GM12878 (cell line): ENCODE data around the gene RYR2. TPM values are rescaled to one million over a fixed set of nuclear protein-coding genes. Genes with fewer than 3 reads are reported as not detected.

Source experiments
- ATAC-seq: fragments of 200-7000 bp; cut with Tn5 transposase; 3 replicates; pipeline ENCODE4 v1.9.1; 2020; ENCODE audit warnings: mild to moderate bottlenecking, moderate library complexity
- BruUV-seq: library from RNA; stranded (reverse); fragments of 400-500 nt; replicated peaks from 2 replicates; lab custom pipeline; 2021; lab: Mats Ljungman, UMichigan
- CTCF ChIA-PET: fragments of 300-600 bp; sonication (Branson Sonifier 250); formaldehyde crosslinking; extraction: SDS; loops from one replicate; lab custom pipeline; 2021; ENCODE audit warnings: inconsistent platforms; lab: Yijun Ruan, JAX
- POLR2A ChIA-PET: fragments of 350-600 bp; formaldehyde crosslinking; extraction: SDS; loops from one replicate; lab custom pipeline; 2021; ENCODE audit warnings: inconsistent platforms; lab: Charles Lee
- RAD21 ChIA-PET: fragments of 300-600 bp; sonication (Branson Sonifier 250); formaldehyde crosslinking; loops from one replicate; lab custom pipeline; 2023; ENCODE audit warnings: antibody characterized with exemption; ENCODE audit not compliant: unreplicated experiment; lab: Charles Lee
- SMC1A ChIA-PET: fragments of 300-600 bp; sonication (Branson Sonifier 250); formaldehyde crosslinking; loops from one replicate; lab custom pipeline; 2023; ENCODE audit not compliant: unreplicated experiment, uncharacterized antibody; lab: Charles Lee
- DNase-seq: peaks from one replicate; pipeline ENCODE4 v3.0.0-alpha.2; 2011; ENCODE audit warnings: low read depth, low spot score
- FAIRE-seq: peaks from 3 replicates; lab custom pipeline; 2011; peaks lifted over from hg19 to GRCh38; lab: Jason Lieb, UNC
- H2AFZ ChIP-seq: 2 replicates; pipeline ENCODE4 v1.6.0; 2011; ENCODE audit warnings: low read depth, low read length, control low read depth; ENCODE audit not compliant: control insufficient read depth
- H3K27ac ChIP-seq: 2 replicates; pipeline ENCODE4 v1.5.1; 2011; ENCODE audit warnings: control low read depth; ENCODE audit not compliant: control insufficient read depth, insufficient read depth
- H3K27me3 ChIP-seq, 2 experiments: replicated peaks in 1 of 2; 2 replicates each; pipeline versions ENCODE4 v1.6.0 to v1.6.1; 2011; ENCODE audit warnings: low read length in 1 of 2; ENCODE audit not compliant: control insufficient read depth in 2 of 2, insufficient read depth in 2 of 2
- H3K36me3 ChIP-seq, 2 experiments: 2 replicates each; pipeline ENCODE4 v1.5.1; 2011; ENCODE audit warnings: low read length in 1 of 2; ENCODE audit not compliant: control insufficient read depth in 2 of 2, insufficient read depth in 2 of 2
- H3K4me1 ChIP-seq: 2 replicates; pipeline ENCODE4 v1.6.1; 2011; ENCODE audit warnings: mild to moderate bottlenecking, low read length, moderate library complexity, mixed read lengths; ENCODE audit not compliant: control insufficient read depth, insufficient read depth
- H3K4me2 ChIP-seq: 2 replicates; pipeline ENCODE4 v1.6.0; 2011; ENCODE audit warnings: control low read depth; ENCODE audit not compliant: control insufficient read depth, insufficient read depth
- H3K4me3 ChIP-seq: fragments of 200-600 bp; sonication (generic); 2 replicates; pipeline ENCODE4 v1.5.1; 2016
- H3K79me2 ChIP-seq: 2 replicates; pipeline ENCODE4 v1.6.0; 2011; ENCODE audit warnings: low read length; ENCODE audit not compliant: control insufficient read depth, insufficient read depth
- H3K9ac ChIP-seq: 2 replicates; pipeline ENCODE4 v1.8.0; 2011; ENCODE audit warnings: low read length, control low read depth, mixed read lengths; ENCODE audit not compliant: control insufficient read depth, insufficient read depth
- H3K9me3 ChIP-seq: replicated peaks from 3 replicates; pipeline ENCODE4 v1.5.1; 2011; ENCODE audit warnings: mild to moderate bottlenecking, low read length; ENCODE audit not compliant: control insufficient read depth, insufficient read depth
- H4K20me1 ChIP-seq: 2 replicates; pipeline ENCODE4 v1.6.0; 2011; ENCODE audit not compliant: control insufficient read depth, insufficient read depth
- BRCA1 ChIP-seq: IDR thresholded peaks from 2 replicates; pipeline ENCODE4 v1.6.1; 2011; ENCODE audit warnings: low read depth, low read length, improper control_type of control experiment
- EZH2 ChIP-seq: IDR thresholded peaks from 2 replicates; pipeline ENCODE4 v1.6.1; 2012; ENCODE audit warnings: low read depth, mild to moderate bottlenecking, control low read depth, inconsistent platforms, low read length, borderline replicate concordance; ENCODE audit not compliant: control insufficient read depth
- HSF1 ChIP-seq: fragments of 150-350 bp; IDR thresholded peaks from 2 replicates; pipeline ENCODE4 v1.6.1; 2014; ENCODE audit warnings: mild to moderate bottlenecking, low read depth, low read length
- KAT2A ChIP-seq: conservative IDR thresholded peaks from 2 replicates; pipeline ENCODE4 v1.6.1; 2011; ENCODE audit warnings: low read depth, low read length; ENCODE audit not compliant: control insufficient read depth
- MEF2B ChIP-seq: fragments of 450-650 bp; IDR thresholded peaks from 2 replicates; pipeline ENCODE4 v1.6.1; 2018; ENCODE audit warnings: mild to moderate bottlenecking, moderate library complexity; ENCODE audit not compliant: partially characterized antibody, poor library complexity, severe bottlenecking
- NBN ChIP-seq: fragments of 450-650 bp; IDR thresholded peaks from 2 replicates; pipeline ENCODE4 v1.6.1; 2016
- POU2F2 ChIP-seq: IDR thresholded peaks from 3 replicates; pipeline ENCODE4 v1.6.1; 2011; ENCODE audit warnings: low read depth, mild to moderate bottlenecking, low read length, borderline replicate concordance
- ZBTB40 ChIP-seq: fragments of 450-650 bp; IDR thresholded peaks from 2 replicates; pipeline ENCODE4 v1.6.1; 2016; ENCODE audit warnings: mild to moderate bottlenecking, moderate library complexity, borderline replicate concordance
- ZNF217 ChIP-seq: fragments of 450-650 bp; IDR thresholded peaks from 2 replicates; pipeline ENCODE4 v1.6.1; 2017; ENCODE audit warnings: antibody characterized with exemption, mild to moderate bottlenecking
- ZNF274 ChIP-seq: IDR thresholded peaks from one replicate; pipeline ENCODE4 v1.8.0; 2011; ENCODE audit not compliant: insufficient read length, insufficient read depth
- whole genome bisulfite sequencing: methylation state at CpG from one replicate; pipeline ENCODE4 v1.1.6; 2016; ENCODE audit warnings: low lambda C conversion rate; ENCODE audit not compliant: insufficient replicate concordance, insufficient coverage; ENCODE audit errors: missing lambda C conversion rate; 5-methylcytosine and 5-hydroxymethylcytosine counted together
- in situ Hi-C: fragments of 300-500 bp; cut with MboI; formaldehyde crosslinking; loops from 9 replicates; pipeline ENCODE4 v1.14.3; 2018; ENCODE audit warnings: mixed read lengths
- intact Hi-C: fragments of 100-400 bp; cut with micrococcal nuclease; formaldehyde crosslinking; loops from one replicate; pipeline ENCODE4 v1.14.2; 2022; ENCODE audit not compliant: unreplicated experiment
- polyA plus RNA-seq, 11 experiments: library from polyadenylated mRNA; depleted of rRNA in 4 of 11; unstranded in 6 of 11; stranded (reverse) in 5 of 11; fragments of >200 nt; fragmentation: Nextera tagmentation in 4 of 11; fragmentation: Illumina TruSeq in 1 of 11; extraction: Ambion mirVana in 4 of 11; extraction: Trizol in 1 of 11; gene quantifications; 1 replicate in 1 of 11; 2 replicates in 10 of 11; pipeline versions ENCODE4 v1.2.1 to v1.2.3, GENCODE V29; 2011 to 2016; ENCODE audit warnings: inconsistent platforms in 2 of 11, missing spikeins in 2 of 11, low read depth in 1 of 11
- total RNA-seq, 4 experiments: library from RNA; depleted of rRNA in 3 of 4; stranded (reverse); fragments of >200 nt in 3 of 4; fragmentation: Illumina TruSeq in 1 of 4; extraction: Trizol in 1 of 4; gene quantifications; 2 replicates each; pipeline versions ENCODE4 v1.2.1 to v1.2.3, GENCODE V29; 2013 to 2021

Gene RYR2
- total and polyA plus RNA-seq, 10 of the 15 experiments (the other 5 are each of a cell fraction or from before 2014, with no cell fraction given), result 0.01 to 0.04 TPM; not detected in 8

- no peak for TF ChIP-seq KAT2A
- TF ChIP-seq MEF2B, result no peak
- TF ChIP-seq NBN, result no peak
- TF ChIP-seq, all 136 proteins: peak for 0
These were observed 375.1 kb downstream of the RYR2 start (continued) for GRCh38 chr1:237416924-237417655.

GRCh38 chr1:237428809-237429208, 386.8 kb downstream of the RYR2 start:
- ChIA-PET POLR2A (no interaction called here), SMC1A (no interaction called here), CTCF (no interaction called here), RAD21 (no interaction called here)
- Histone ChIP-seq H3K79me2 (no peaks in the 10 kb centered on the region), H3K27ac (no peak overlapping the region), H2AFZ (no peak overlapping the region), H4K20me1 (no peaks in the 10 kb centered on the region), H3K4me3 (no peak overlapping the region), H3K9ac (no peak overlapping the region), H3K27me3 (no peaks in the 10 kb centered on the region), H3K36me3 (no peaks in the 10 kb centered on the region), H3K9me3 (no peaks in the 10 kb centered on the region), H3K4me1 (no peaks in the 10 kb centered on the region), H3K4me2 (no peak overlapping the region)
- no peak for FAIRE-seq
- no peak for DNase-seq
- ATAC-seq, result no peak
- intact Hi-C loops, result no loop called here
- TF ChIP-seq ZNF274 (no peak), ZNF217 (no peak), ZBTB40 (no peak), BRCA1 (no peak), HSF1 (no peak), EZH2 (no peak), POU2F2 (no peak)
- no TSS peak for BruUV-seq
- in situ Hi-C loops, result no loop called here
- 45% methylated on average over 4 of the region's 4 CpGs for WGBS
